K562 (cell line): ENCODE results near the gene PALM3. TPM values are rescaled to one million over a fixed set of nuclear protein-coding genes. Genes with fewer than 3 reads are reported as not detected.

ENCODE experiments used
- CHD4 ChIP-seq: fragments of 200-600 bp; sonication (generic); IDR thresholded peaks from 3 replicates; pipeline ENCODE4 v1.6.1; 2012; ENCODE audit warnings: low read depth, mild to moderate bottlenecking, mixed read lengths, low read length, inconsistent platforms; ENCODE audit not compliant: insufficient read depth, insufficient replicate concordance, poor library complexity, severe bottlenecking
- CSDE1 ChIP-seq, 2 experiments: fragments of 450-650 bp; IDR thresholded peaks; 2 replicates each; pipeline ENCODE4 v1.6.1; 2016; ENCODE audit warnings: mild to moderate bottlenecking in 1 of 2
- HNRNPUL1 ChIP-seq: fragments of 200-400 bp; formaldehyde crosslinking; IDR thresholded peaks from 2 replicates; pipeline ENCODE4 v1.6.1; 2017; ENCODE audit warnings: low read length
- KAT2B ChIP-seq: IDR thresholded peaks from one replicate; pipeline ENCODE4 v1.6.1; 2012; ENCODE audit warnings: low read depth, mild to moderate bottlenecking, control low read depth, inconsistent platforms, low read length, moderate library complexity
- YY1 ChIP-seq, 3 experiments: IDR thresholded peaks; 2 replicates each; pipeline ENCODE4 v1.6.1; 2011; ENCODE audit warnings: low read length in 2 of 3, mild to moderate bottlenecking in 2 of 3, moderate library complexity in 2 of 3, borderline replicate concordance in 1 of 3, control low read depth in 1 of 3, low read depth in 1 of 3; ENCODE audit not compliant: insufficient read depth in 3 of 3, insufficient replicate concordance in 2 of 3, control insufficient read depth in 1 of 3, insufficient read length in 1 of 3; ENCODE audit errors: extremely low read depth in 1 of 3
- ZC3H8 ChIP-seq: fragments of 450-650 bp; IDR thresholded peaks from 2 replicates; pipeline ENCODE4 v1.6.1; 2017
- ZNF445 ChIP-seq: fragments of 250-450 bp; sonication (Bioruptor Pico); IDR thresholded peaks from 2 replicates; pipeline ENCODE4 v1.4.0; 2020; ENCODE audit warnings: low read depth, mild to moderate bottlenecking, moderate library complexity
- polyA plus RNA-seq, 8 experiments: library from polyadenylated mRNA; depleted of rRNA in 4 of 8; stranded (reverse) in 5 of 8; unstranded in 3 of 8; fragments of >200 nt; fragmentation: Nextera tagmentation in 2 of 8; fragmentation: Illumina TruSeq in 1 of 8; extraction: Ambion mirVana in 2 of 8; extraction: Trizol in 1 of 8; gene quantifications; 2 replicates each; pipeline versions ENCODE4 v1.2.1 to v1.2.3, GENCODE V29; 2011 to 2014; ENCODE audit warnings: inconsistent platforms in 1 of 8, missing spikeins in 1 of 8
- total RNA-seq, 7 experiments: library from RNA; depleted of rRNA in 6 of 7; stranded (reverse); fragments of >200 nt in 6 of 7; fragmentation: Illumina TruSeq in 2 of 7; extraction: Trizol in 2 of 7; gene quantifications; 2 replicates each; pipeline versions ENCODE4 v1.2.1 to v1.2.3, GENCODE V29; 2011 to 2021; ENCODE audit warnings: low replicate concordance in 1 of 7
- TF ChIP-seq, protein P1 (sequence below): fragments of 450-650 bp; IDR thresholded peaks from 2 replicates; pipeline ENCODE4 v1.6.1; 2016; ENCODE audit warnings: mild to moderate bottlenecking
- TF ChIP-seq, protein P2 (sequence below): fragments of 250-450 bp; sonication (Bioruptor Pico); IDR thresholded peaks from 2 replicates; pipeline ENCODE4 v1.8.0; 2022; ENCODE audit warnings: inconsistent platforms
- TF ChIP-seq, protein P3 (sequence below), 2 experiments: fragments of 250-450 bp in 1 of 2; fragments of 450-650 bp in 1 of 2; sonication (Bioruptor Pico) in 1 of 2; IDR thresholded peaks; 2 replicates each; pipeline versions ENCODE4 v1.6.1 to v1.8.0; 2016 to 2021; ENCODE audit warnings: mild to moderate bottlenecking in 2 of 2, moderate library complexity in 2 of 2, missing compliant biosample characterization in 1 of 2, missing genetic modification characterization in 1 of 2
- TF ChIP-seq, protein P4 (sequence below): fragments of 250-450 bp; sonication (Bioruptor Pico); IDR thresholded peaks from 2 replicates; pipeline ENCODE4 v1.5.0; 2021; ENCODE audit warnings: mild to moderate bottlenecking, borderline replicate concordance
- TF ChIP-seq, protein P5 (sequence below): fragments of 450-650 bp; IDR thresholded peaks from 2 replicates; pipeline ENCODE4 v1.6.1; 2016; ENCODE audit warnings: borderline replicate concordance
- TF ChIP-seq, protein P6 (sequence below): fragments of 250-450 bp; sonication (Bioruptor Pico); IDR thresholded peaks from 2 replicates; pipeline ENCODE4 v1.4.0; 2020; ENCODE audit warnings: borderline replicate concordance

The PALM3 gene
- total and polyA plus RNA-seq, 9 of the 15 experiments (the other 6 are each of a cell fraction or from before 2014, with no cell fraction given): 0.07 to 9.3 (median 3.3) TPM

DNA sequence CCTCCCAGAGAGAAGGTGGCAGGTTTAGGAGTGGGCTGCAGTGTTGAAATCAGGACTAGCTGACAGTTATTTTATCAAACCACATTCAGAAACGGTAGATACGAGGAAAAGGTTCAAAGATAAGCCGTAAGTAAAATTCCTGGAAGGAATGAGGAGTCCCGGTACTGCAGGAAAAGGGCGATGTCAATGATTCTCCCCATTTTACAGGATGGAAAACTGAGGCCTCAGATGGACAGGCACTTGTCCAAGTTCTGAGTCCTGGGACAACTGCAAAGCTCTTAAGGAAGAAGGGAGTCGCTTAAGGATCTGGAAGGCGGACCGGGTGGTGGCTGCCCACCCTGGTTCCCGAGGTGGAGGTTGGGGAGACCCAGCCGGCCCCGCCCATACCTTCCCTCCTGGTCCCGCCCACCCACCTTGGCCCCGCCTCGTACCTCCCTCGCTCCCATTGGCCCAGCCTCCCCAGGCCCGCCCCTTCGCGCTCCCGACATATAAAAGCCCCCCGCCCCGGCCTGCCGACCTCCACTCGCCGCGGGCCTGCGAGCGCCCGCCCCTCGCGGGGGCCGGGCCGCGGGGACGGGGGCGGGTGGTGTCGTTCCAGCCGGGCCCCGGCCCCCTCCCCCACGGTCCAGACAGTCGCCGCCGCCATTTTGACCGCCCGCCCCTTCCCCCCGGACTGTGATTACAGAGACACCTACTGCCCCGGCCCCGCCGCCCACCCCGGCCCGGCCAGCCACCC is 56.4 kb downstream of the PALM3 start (continued):
- TF ChIP-seq, protein P1, sequence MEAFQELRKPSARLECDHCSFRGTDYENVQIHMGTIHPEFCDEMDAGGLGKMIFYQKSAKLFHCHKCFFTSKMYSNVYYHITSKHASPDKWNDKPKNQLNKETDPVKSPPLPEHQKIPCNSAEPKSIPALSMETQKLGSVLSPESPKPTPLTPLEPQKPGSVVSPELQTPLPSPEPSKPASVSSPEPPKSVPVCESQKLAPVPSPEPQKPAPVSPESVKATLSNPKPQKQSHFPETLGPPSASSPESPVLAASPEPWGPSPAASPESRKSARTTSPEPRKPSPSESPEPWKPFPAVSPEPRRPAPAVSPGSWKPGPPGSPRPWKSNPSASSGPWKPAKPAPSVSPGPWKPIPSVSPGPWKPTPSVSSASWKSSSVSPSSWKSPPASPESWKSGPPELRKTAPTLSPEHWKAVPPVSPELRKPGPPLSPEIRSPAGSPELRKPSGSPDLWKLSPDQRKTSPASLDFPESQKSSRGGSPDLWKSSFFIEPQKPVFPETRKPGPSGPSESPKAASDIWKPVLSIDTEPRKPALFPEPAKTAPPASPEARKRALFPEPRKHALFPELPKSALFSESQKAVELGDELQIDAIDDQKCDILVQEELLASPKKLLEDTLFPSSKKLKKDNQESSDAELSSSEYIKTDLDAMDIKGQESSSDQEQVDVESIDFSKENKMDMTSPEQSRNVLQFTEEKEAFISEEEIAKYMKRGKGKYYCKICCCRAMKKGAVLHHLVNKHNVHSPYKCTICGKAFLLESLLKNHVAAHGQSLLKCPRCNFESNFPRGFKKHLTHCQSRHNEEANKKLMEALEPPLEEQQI: no peak
- TF ChIP-seq CHD4: peak; percentile 100
- TF ChIP-seq ZNF445 (CRISPR knock-in tag): no peak
- TF ChIP-seq, protein P2, sequence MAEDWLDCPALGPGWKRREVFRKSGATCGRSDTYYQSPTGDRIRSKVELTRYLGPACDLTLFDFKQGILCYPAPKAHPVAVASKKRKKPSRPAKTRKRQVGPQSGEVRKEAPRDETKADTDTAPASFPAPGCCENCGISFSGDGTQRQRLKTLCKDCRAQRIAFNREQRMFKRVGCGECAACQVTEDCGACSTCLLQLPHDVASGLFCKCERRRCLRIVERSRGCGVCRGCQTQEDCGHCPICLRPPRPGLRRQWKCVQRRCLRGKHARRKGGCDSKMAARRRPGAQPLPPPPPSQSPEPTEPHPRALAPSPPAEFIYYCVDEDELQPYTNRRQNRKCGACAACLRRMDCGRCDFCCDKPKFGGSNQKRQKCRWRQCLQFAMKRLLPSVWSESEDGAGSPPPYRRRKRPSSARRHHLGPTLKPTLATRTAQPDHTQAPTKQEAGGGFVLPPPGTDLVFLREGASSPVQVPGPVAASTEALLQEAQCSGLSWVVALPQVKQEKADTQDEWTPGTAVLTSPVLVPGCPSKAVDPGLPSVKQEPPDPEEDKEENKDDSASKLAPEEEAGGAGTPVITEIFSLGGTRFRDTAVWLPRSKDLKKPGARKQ (CRISPR knock-in tag): no peak
- TF ChIP-seq, protein P3, sequence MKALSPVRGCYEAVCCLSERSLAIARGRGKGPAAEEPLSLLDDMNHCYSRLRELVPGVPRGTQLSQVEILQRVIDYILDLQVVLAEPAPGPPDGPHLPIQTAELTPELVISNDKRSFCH (CRISPR knock-in tag; IDR thresholded peaks at IDR 0.05): no peak
- TF ChIP-seq, protein P3 (tag; IDR thresholded peaks at IDR 0.05): peak; percentile 89; the same call in 1 of the 2 replicates
- TF ChIP-seq, protein P4, sequence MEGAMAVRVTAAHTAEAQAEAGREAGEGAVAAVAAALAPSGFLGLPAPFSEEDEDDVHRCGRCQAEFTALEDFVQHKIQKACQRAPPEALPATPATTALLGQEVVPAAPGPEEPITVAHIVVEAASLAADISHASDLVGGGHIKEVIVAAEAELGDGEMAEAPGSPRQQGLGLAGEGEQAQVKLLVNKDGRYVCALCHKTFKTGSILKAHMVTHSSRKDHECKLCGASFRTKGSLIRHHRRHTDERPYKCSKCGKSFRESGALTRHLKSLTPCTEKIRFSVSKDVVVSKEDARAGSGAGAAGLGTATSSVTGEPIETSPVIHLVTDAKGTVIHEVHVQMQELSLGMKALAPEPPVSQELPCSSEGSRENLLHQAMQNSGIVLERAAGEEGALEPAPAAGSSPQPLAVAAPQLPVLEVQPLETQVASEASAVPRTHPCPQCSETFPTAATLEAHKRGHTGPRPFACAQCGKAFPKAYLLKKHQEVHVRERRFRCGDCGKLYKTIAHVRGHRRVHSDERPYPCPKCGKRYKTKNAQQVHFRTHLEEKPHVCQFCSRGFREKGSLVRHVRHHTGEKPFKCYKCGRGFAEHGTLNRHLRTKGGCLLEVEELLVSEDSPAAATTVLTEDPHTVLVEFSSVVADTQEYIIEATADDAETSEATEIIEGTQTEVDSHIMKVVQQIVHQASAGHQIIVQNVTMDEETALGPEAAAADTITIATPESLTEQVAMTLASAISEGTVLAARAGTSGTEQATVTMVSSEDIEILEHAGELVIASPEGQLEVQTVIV (CRISPR knock-in tag): no peak
- TF ChIP-seq YY1 (IDR thresholded peaks at IDR 0.05; ENCODE audit: borderline replicate concordance in 1 of 3, control insufficient read depth in 1 of 3, extremely low read depth in 1 of 3, insufficient read depth in 3 of 3, insufficient read length in 1 of 3, insufficient replicate concordance in 2 of 3, low read depth in 1 of 3, low read length in 2 of 3): peak in 2 of 3 experiments; percentile 60 to 88
- TF ChIP-seq ZC3H8: no peak
- TF ChIP-seq, protein P5, sequence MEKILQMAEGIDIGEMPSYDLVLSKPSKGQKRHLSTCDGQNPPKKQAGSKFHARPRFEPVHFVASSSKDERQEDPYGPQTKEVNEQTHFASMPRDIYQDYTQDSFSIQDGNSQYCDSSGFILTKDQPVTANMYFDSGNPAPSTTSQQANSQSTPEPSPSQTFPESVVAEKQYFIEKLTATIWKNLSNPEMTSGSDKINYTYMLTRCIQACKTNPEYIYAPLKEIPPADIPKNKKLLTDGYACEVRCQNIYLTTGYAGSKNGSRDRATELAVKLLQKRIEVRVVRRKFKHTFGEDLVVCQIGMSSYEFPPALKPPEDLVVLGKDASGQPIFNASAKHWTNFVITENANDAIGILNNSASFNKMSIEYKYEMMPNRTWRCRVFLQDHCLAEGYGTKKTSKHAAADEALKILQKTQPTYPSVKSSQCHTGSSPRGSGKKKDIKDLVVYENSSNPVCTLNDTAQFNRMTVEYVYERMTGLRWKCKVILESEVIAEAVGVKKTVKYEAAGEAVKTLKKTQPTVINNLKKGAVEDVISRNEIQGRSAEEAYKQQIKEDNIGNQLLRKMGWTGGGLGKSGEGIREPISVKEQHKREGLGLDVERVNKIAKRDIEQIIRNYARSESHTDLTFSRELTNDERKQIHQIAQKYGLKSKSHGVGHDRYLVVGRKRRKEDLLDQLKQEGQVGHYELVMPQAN: peak; percentile 35
- TF ChIP-seq HNRNPUL1: no peak
- no peak for TF ChIP-seq KAT2B
- TF ChIP-seq, protein P6, sequence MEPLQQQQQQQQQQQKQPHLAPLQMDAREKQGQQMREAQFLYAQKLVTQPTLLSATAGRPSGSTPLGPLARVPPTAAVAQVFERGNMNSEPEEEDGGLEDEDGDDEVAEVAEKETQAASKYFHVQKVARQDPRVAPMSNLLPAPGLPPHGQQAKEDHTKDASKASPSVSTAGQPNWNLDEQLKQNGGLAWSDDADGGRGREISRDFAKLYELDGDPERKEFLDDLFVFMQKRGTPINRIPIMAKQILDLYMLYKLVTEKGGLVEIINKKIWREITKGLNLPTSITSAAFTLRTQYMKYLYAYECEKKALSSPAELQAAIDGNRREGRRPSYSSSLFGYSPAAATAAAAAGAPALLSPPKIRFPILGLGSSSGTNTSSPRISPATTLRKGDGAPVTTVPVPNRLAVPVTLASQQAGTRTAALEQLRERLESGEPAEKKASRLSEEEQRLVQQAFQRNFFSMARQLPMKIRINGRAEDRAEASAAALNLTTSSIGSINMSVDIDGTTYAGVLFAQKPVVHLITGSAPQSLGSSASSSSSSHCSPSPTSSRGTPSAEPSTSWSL (CRISPR knock-in tag): no peak
- TF ChIP-seq CSDE1 (IDR thresholded peaks at IDR 0.05): no peak
